ENCODE data around the gene THSD4. TPM values are rescaled to one million over a fixed set of nuclear protein-coding genes. Genes with fewer than 3 reads are reported as not detected.

The THSD4 gene
- total RNA-seq, 1 donor from 2014 or later = 151 TPM

DNA sequence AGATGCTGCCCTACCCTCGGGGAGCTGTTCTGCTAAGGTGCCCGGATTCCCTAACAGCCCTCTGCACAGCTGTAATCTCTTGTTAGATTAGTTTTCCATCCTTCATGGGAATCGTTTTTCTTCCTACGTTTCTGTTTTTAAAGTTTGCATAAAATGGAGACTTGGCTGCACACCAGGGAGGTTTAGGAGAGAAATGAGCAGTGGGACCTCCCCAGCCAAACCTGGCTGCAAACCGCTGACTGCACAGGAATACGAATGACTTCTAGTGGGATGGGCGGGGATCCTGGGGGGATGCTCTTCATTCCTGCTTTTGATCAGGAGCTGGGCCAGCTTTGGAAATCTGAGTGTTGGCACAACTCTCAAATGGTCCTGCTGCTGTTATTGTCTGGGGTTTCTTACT, 77.5 kb downstream of the THSD4 start:
- H3K9me3 ChIP-seq = no peaks in the 10 kb centered on the region
- no peak for DNase-seq (ENCODE audit: low spot score in 2 of 2)
- TF ChIP-seq, protein P1, sequence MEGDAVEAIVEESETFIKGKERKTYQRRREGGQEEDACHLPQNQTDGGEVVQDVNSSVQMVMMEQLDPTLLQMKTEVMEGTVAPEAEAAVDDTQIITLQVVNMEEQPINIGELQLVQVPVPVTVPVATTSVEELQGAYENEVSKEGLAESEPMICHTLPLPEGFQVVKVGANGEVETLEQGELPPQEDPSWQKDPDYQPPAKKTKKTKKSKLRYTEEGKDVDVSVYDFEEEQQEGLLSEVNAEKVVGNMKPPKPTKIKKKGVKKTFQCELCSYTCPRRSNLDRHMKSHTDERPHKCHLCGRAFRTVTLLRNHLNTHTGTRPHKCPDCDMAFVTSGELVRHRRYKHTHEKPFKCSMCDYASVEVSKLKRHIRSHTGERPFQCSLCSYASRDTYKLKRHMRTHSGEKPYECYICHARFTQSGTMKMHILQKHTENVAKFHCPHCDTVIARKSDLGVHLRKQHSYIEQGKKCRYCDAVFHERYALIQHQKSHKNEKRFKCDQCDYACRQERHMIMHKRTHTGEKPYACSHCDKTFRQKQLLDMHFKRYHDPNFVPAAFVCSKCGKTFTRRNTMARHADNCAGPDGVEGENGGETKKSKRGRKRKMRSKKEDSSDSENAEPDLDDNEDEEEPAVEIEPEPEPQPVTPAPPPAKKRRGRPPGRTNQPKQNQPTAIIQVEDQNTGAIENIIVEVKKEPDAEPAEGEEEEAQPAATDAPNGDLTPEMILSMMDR (IDR thresholded peaks at IDR 0.05) = no peak
- no peaks in the 10 kb centered on the region for H3K36me3 ChIP-seq
- intact Hi-C loops (cut with DNase I) = no loop called here
- no peak overlapping the region for H3K4me3 ChIP-seq
- H3K27me3 ChIP-seq = no peaks in the 10 kb centered on the region
- no peak overlapping the region for H3K27ac ChIP-seq
- H3K4me1 ChIP-seq = no peaks in the 10 kb centered on the region

- H3K27ac ChIP-seq = no peak overlapping the region
- DNase-seq (ENCODE audit: low spot score in 2 of 2) = no peak
- no peaks in the 10 kb centered on the region for H3K36me3 ChIP-seq
- TF ChIP-seq, protein P1 (IDR thresholded peaks at IDR 0.05) = no peak
- no peak overlapping the region for H3K4me3 ChIP-seq
- intact Hi-C loops (cut with DNase I) = no loop called here
- no peaks in the 10 kb centered on the region for H3K9me3 ChIP-seq
- H3K4me1 ChIP-seq = peaks cover 0 to 10% of the 10 kb centered on the region in 2 donors
- no peaks in the 10 kb centered on the region for H3K27me3 ChIP-seq
Observed at GRCh38 chr15:71194286-71194685, 79.0 kb downstream of the THSD4 start.

GRCh38 chr15:71195242-71195641, 80.0 kb downstream of the THSD4 start:
- Histone ChIP-seq H3K4me3 (no peak overlapping the region), H3K36me3 (no peaks in the 10 kb centered on the region), H3K27ac (no peak overlapping the region), H3K9me3 (no peaks in the 10 kb centered on the region), H3K27me3 (no peaks in the 10 kb centered on the region), H3K4me1 (peaks cover 0 to 10% of the 10 kb centered on the region in 2 donors)
- TF ChIP-seq, protein P1 (IDR thresholded peaks at IDR 0.05) = no peak
- DNase-seq (ENCODE audit: low spot score in 2 of 2) = no peak
- intact Hi-C loops (cut with DNase I) = no loop called here

GRCh38 chr15:71197620-71198019, 82.3 kb downstream of the THSD4 start:
- TF ChIP-seq, protein P1 (IDR thresholded peaks at IDR 0.05) = no peak
- H3K36me3 ChIP-seq = no peaks in the 10 kb centered on the region
- H3K27me3 ChIP-seq = no peaks in the 10 kb centered on the region
- intact Hi-C loops (cut with DNase I) = no loop called here
- H3K4me3 ChIP-seq = no peak overlapping the region
- H3K27ac ChIP-seq = no peak overlapping the region
- H3K4me1 ChIP-seq = peaks cover 0 to 10% of the 10 kb centered on the region in 2 donors
- no peak for DNase-seq (ENCODE audit: low spot score in 2 of 2)
- H3K9me3 ChIP-seq = no peaks in the 10 kb centered on the region

- no peak for DNase-seq (ENCODE audit: low spot score in 2 of 2)
- no peaks in the 10 kb centered on the region for H3K9me3 ChIP-seq
- TF ChIP-seq, protein P1 (IDR thresholded peaks at IDR 0.05) = no peak
- H3K27ac ChIP-seq = no peak overlapping the region
- H3K4me1 ChIP-seq = peaks cover 0 to 10% of the 10 kb centered on the region in 2 donors
- intact Hi-C loops (cut with DNase I) = no loop called here
- no peaks in the 10 kb centered on the region for H3K27me3 ChIP-seq
- H3K4me3 ChIP-seq = no peak overlapping the region
- no peaks in the 10 kb centered on the region for H3K36me3 ChIP-seq
Observed at GRCh38 chr15:71198846-71199245, 83.6 kb downstream of the THSD4 start.

Data from ascending aorta (tissue), 2 donors.